Measurements from ENCODE around the gene JAG1. TPM values are rescaled to one million over a fixed set of nuclear protein-coding genes. Genes with fewer than 3 reads are reported as not detected.

JAG1 gene
- polyA plus RNA-seq, 1 donor from 2014 or later, result 9.0 TPM

- H3K36me3 ChIP-seq (ENCODE audit: insufficient read depth, low read length), result no peaks in the 10 kb centered on the region
- H3F3A ChIP-seq (ENCODE audit: insufficient read depth, low read length, poor library complexity, severe bottlenecking), result no peaks in the 10 kb centered on the region
- H2AFZ ChIP-seq (ENCODE audit: low read depth, low read length), result no peak overlapping the region
- no peaks in the 10 kb centered on the region for H3K9me3 ChIP-seq (ENCODE audit: low read length)
- H4K20me1 ChIP-seq (ENCODE audit: insufficient read depth), result no peaks in the 10 kb centered on the region
- H3K9me2 ChIP-seq (ENCODE audit: insufficient read depth, low read length), result no peaks in the 10 kb centered on the region
- no peak overlapping the region for H3K9ac ChIP-seq (ENCODE audit: low read length)
- no peak overlapping the region for H3K27ac ChIP-seq (ENCODE audit: low read length)
- no peaks in the 10 kb centered on the region for H3K27me3 ChIP-seq (ENCODE audit: insufficient read depth, low read depth, low read length)
- no peak overlapping the region for H3K4me2 ChIP-seq (ENCODE audit: low read length)
- TF ChIP-seq POLR2AphosphoS5 (IDR thresholded peaks at IDR 0.05), result no peak
- TF ChIP-seq EZH2 (IDR thresholded peaks at IDR 0.05; ENCODE audit: borderline replicate concordance, insufficient read depth, low read length, poor library complexity, severe bottlenecking), result no peak
- TF ChIP-seq MXI1 (conservative IDR thresholded peaks at IDR 0.05; ENCODE audit: poor library complexity, severe bottlenecking), result no peak
- no peak for TF ChIP-seq TAF1 (IDR thresholded peaks at IDR 0.05; ENCODE audit: low read depth)
- TF ChIP-seq EP300 (conservative IDR thresholded peaks at IDR 0.05; ENCODE audit: poor library complexity, severe bottlenecking), result no peak
- TF ChIP-seq, protein P1, sequence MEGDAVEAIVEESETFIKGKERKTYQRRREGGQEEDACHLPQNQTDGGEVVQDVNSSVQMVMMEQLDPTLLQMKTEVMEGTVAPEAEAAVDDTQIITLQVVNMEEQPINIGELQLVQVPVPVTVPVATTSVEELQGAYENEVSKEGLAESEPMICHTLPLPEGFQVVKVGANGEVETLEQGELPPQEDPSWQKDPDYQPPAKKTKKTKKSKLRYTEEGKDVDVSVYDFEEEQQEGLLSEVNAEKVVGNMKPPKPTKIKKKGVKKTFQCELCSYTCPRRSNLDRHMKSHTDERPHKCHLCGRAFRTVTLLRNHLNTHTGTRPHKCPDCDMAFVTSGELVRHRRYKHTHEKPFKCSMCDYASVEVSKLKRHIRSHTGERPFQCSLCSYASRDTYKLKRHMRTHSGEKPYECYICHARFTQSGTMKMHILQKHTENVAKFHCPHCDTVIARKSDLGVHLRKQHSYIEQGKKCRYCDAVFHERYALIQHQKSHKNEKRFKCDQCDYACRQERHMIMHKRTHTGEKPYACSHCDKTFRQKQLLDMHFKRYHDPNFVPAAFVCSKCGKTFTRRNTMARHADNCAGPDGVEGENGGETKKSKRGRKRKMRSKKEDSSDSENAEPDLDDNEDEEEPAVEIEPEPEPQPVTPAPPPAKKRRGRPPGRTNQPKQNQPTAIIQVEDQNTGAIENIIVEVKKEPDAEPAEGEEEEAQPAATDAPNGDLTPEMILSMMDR (IDR thresholded peaks at IDR 0.05; ENCODE audit: poor library complexity, severe bottlenecking), result no peak
- no peak for TF ChIP-seq SMC3 (conservative IDR thresholded peaks at IDR 0.05; ENCODE audit: poor library complexity)
- H3K79me2 ChIP-seq (replicated peaks; ENCODE audit: insufficient read depth, low read length), result no peaks in the 10 kb centered on the region
- H3K4me3 ChIP-seq (ENCODE audit: low read length), result no peak overlapping the region
These were observed 46.1 kb upstream of the JAG1 start for GRCh38 chr20:10719740-10720385.

DNA sequence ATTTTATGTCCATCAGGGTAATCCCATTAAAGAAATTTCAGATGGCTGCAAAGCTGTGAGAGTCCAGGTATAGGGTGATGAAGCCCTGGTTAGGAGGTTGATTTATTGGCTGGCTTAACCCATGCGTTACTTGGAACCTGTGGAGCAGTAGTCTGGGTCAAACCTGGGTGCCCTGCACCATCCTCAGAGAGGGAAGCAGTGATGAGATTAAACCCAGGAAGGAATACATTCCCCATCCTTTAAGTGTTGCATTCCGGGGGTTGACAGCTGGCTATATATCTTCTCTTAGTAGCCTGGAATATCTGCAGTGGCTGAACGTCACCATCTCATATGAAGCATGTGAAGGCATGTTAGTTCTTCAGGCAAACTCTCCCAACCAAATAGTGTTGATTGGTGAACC lies 44.9 kb upstream of the JAG1 start:
- no peak overlapping the region for H2AFZ ChIP-seq (ENCODE audit: low read depth, low read length)
- TF ChIP-seq MXI1 (conservative IDR thresholded peaks at IDR 0.05; ENCODE audit: poor library complexity, severe bottlenecking), result no peak
- no peak for TF ChIP-seq RAD21 (conservative IDR thresholded peaks at IDR 0.05)
- TF ChIP-seq, protein P2, sequence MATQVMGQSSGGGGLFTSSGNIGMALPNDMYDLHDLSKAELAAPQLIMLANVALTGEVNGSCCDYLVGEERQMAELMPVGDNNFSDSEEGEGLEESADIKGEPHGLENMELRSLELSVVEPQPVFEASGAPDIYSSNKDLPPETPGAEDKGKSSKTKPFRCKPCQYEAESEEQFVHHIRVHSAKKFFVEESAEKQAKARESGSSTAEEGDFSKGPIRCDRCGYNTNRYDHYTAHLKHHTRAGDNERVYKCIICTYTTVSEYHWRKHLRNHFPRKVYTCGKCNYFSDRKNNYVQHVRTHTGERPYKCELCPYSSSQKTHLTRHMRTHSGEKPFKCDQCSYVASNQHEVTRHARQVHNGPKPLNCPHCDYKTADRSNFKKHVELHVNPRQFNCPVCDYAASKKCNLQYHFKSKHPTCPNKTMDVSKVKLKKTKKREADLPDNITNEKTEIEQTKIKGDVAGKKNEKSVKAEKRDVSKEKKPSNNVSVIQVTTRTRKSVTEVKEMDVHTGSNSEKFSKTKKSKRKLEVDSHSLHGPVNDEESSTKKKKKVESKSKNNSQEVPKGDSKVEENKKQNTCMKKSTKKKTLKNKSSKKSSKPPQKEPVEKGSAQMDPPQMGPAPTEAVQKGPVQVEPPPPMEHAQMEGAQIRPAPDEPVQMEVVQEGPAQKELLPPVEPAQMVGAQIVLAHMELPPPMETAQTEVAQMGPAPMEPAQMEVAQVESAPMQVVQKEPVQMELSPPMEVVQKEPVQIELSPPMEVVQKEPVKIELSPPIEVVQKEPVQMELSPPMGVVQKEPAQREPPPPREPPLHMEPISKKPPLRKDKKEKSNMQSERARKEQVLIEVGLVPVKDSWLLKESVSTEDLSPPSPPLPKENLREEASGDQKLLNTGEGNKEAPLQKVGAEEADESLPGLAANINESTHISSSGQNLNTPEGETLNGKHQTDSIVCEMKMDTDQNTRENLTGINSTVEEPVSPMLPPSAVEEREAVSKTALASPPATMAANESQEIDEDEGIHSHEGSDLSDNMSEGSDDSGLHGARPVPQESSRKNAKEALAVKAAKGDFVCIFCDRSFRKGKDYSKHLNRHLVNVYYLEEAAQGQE (IDR thresholded peaks at IDR 0.05; ENCODE audit: borderline replicate concordance), result no peak
- TF ChIP-seq EP300 (conservative IDR thresholded peaks at IDR 0.05; ENCODE audit: poor library complexity, severe bottlenecking), result no peak
- no peaks in the 10 kb centered on the region for H3K27me3 ChIP-seq (ENCODE audit: insufficient read depth, low read depth, low read length)
- H3K9me2 ChIP-seq (ENCODE audit: insufficient read depth, low read length), result no peaks in the 10 kb centered on the region
- H3K9me3 ChIP-seq (ENCODE audit: low read length), result no peaks in the 10 kb centered on the region
- H3K9ac ChIP-seq (ENCODE audit: low read length), result no peak overlapping the region
- no peaks in the 10 kb centered on the region for H4K20me1 ChIP-seq (ENCODE audit: insufficient read depth)
- no peak overlapping the region for H3K4me3 ChIP-seq (ENCODE audit: low read length)
- H3K36me3 ChIP-seq (ENCODE audit: insufficient read depth, low read length), result no peaks in the 10 kb centered on the region
- H3F3A ChIP-seq (ENCODE audit: insufficient read depth, low read length, poor library complexity, severe bottlenecking), result no peaks in the 10 kb centered on the region
- no peaks in the 10 kb centered on the region for H3K79me2 ChIP-seq (replicated peaks; ENCODE audit: insufficient read depth, low read length)
- H3K27ac ChIP-seq (ENCODE audit: low read length), result no peak overlapping the region
- H3K4me2 ChIP-seq (ENCODE audit: low read length), result no peak overlapping the region

All from neural cell (in vitro differentiated cells).